SU-DHL-6 (cell line): ENCODE measurements around the gene UBR3.

Experiments used
- H2AFZ ChIP-seq: fragments of 200-600 bp; sonication (generic); 2 replicates; pipeline ENCODE4 v1.6.1; 2014; ENCODE audit warnings: low read depth, mild to moderate bottlenecking, moderate library complexity, mixed read lengths, antibody characterized with exemption, low read length; ENCODE audit not compliant: severe bottlenecking
- H3F3A ChIP-seq: fragments of 200-600 bp; shearing (Covaris generic); 2 replicates; pipeline ENCODE4 v1.6.0; 2016; ENCODE audit warnings: antibody characterized with exemption, mild to moderate bottlenecking; ENCODE audit not compliant: insufficient read depth
- H3K27ac ChIP-seq: fragments of 200-600 bp; sonication (generic); 2 replicates; pipeline ENCODE4 v1.5.1; 2016; ENCODE audit warnings: low read depth, mild to moderate bottlenecking, low read length, moderate library complexity, mixed read lengths
- H3K27me3 ChIP-seq: fragments of 200-600 bp; sonication (generic), shearing (Covaris generic); 2 replicates; pipeline ENCODE4 v1.6.0; 2014; ENCODE audit warnings: mild to moderate bottlenecking, low read length
- H3K36me3 ChIP-seq: fragments of 200-600 bp; sonication (generic); 2 replicates; pipeline ENCODE4 v1.6.1; 2014; ENCODE audit warnings: mild to moderate bottlenecking, low read length, mixed read lengths
- H3K4me2 ChIP-seq: fragments of 300-600, 200-600 bp; shearing (Covaris generic), sonication (generic); 2 replicates; pipeline ENCODE4 v1.6.0; 2014; ENCODE audit warnings: low read length, low read depth, mild to moderate bottlenecking; ENCODE audit not compliant: poor library complexity, severe bottlenecking
- H3K4me3 ChIP-seq: fragments of 200-600 bp; sonication (generic); 2 replicates; pipeline ENCODE4 v1.5.1; 2014; ENCODE audit warnings: antibody characterized with exemption, low read length, mild to moderate bottlenecking, mixed read lengths; ENCODE audit not compliant: insufficient read depth, poor library complexity, severe bottlenecking
- H3K79me2 ChIP-seq: fragments of 200-600 bp; sonication (generic); 2 replicates; pipeline ENCODE4 v1.6.1; 2014; ENCODE audit warnings: mild to moderate bottlenecking, low read length, moderate library complexity; ENCODE audit not compliant: insufficient read depth
- H3K9ac ChIP-seq: fragments of 200-600 bp; sonication (generic); 2 replicates; pipeline ENCODE4 v1.7.0; 2014; ENCODE audit warnings: mild to moderate bottlenecking, low read length
- H3K9me2 ChIP-seq: fragments of 200-600 bp; sonication (generic); replicated peaks from 2 replicates; pipeline ENCODE4 v1.6.1; 2014; ENCODE audit warnings: low read length; ENCODE audit not compliant: insufficient read depth
- H3K9me3 ChIP-seq: fragments of 200-600 bp; sonication (generic); 2 replicates; pipeline ENCODE4 v1.6.1; 2014; ENCODE audit warnings: low read length, mixed read lengths; ENCODE audit not compliant: insufficient read depth
- H4K20me1 ChIP-seq: fragments of 200-600 bp; sonication (generic); 2 replicates; pipeline ENCODE4 v1.6.1; 2014; ENCODE audit warnings: low read depth, mild to moderate bottlenecking, antibody characterized with exemption, low read length, moderate library complexity, mixed read lengths
- EZH2phosphoT487 ChIP-seq: fragments of 200-600 bp; sonication (generic), shearing (Covaris generic); conservative IDR thresholded peaks from 2 replicates; pipeline ENCODE4 v1.6.1; 2018; ENCODE audit warnings: mild to moderate bottlenecking, antibody characterized with exemption, low read length, moderate library complexity, mixed read lengths
- TF ChIP-seq, protein P1 (sequence below): fragments of 200-600 bp; sonication (generic); IDR thresholded peaks from one replicate; pipeline ENCODE4 v1.5.1; 2017; ENCODE audit warnings: antibody characterized with exemption, mild to moderate bottlenecking, low read length, moderate library complexity; ENCODE audit not compliant: insufficient read depth, poor library complexity, severe bottlenecking

Gene UBR3

DNA sequence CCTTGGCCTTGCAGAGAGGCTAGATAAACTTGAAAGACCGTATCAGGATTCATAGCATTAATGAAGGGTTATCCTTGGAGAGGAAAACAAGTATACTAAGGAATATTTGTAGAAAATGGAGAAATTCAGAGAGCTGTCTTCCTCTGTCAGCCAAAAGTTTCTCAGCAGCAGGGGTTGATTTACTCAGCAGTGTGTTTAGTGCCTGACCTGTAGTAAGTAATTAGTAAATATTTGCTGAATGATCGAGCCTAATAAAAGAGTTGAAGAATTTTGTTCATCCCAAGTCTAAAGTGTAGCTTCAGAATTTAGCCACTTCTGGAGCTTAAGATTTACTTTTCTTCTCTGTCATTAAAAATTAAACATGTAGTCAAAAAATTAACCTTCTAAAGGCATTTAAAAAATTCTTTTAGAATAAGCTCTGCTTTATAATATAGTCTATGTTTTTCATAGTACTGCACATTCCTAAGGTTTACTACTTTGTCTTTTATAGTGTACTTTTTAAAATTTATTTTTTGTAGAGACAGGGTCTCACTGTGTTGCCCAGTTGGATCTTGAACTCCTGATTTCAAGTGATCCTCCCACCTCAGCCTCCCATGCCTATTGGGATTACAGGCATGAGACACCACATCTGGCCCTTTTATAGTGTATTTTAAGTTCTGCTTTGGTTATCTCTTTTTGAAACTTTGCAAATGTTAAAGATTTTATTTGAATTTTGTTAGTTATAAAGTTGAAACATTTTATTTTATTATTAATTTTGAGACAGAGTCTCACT is 212.3 kb downstream of the UBR3 start:
- Histone ChIP-seq H3F3A (0 out of 2 replicates have a peak, but pooled peaks cover 3% of the 10 kb centered on the region), H3K4me2 (no peak overlapping the region), H3K27ac (no peak overlapping the region), H3K27me3 (no peaks in the 10 kb centered on the region), H3K9me3 (no peaks in the 10 kb centered on the region), H3K79me2 (no peaks in the 10 kb centered on the region), H3K4me3 (no peak overlapping the region), H3K36me3 (peaks cover 9% of the 10 kb centered on the region; the same call in 1 of the 2 replicates), H3K9ac (no peak overlapping the region), H4K20me1 (peaks cover 3% of the 10 kb centered on the region; the same call in 1 of the 2 replicates), H2AFZ (no peak overlapping the region), H3K9me2 (no peaks in the 10 kb centered on the region)
- TF ChIP-seq, protein P1, sequence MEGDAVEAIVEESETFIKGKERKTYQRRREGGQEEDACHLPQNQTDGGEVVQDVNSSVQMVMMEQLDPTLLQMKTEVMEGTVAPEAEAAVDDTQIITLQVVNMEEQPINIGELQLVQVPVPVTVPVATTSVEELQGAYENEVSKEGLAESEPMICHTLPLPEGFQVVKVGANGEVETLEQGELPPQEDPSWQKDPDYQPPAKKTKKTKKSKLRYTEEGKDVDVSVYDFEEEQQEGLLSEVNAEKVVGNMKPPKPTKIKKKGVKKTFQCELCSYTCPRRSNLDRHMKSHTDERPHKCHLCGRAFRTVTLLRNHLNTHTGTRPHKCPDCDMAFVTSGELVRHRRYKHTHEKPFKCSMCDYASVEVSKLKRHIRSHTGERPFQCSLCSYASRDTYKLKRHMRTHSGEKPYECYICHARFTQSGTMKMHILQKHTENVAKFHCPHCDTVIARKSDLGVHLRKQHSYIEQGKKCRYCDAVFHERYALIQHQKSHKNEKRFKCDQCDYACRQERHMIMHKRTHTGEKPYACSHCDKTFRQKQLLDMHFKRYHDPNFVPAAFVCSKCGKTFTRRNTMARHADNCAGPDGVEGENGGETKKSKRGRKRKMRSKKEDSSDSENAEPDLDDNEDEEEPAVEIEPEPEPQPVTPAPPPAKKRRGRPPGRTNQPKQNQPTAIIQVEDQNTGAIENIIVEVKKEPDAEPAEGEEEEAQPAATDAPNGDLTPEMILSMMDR, result no peak
- no peak for TF ChIP-seq EZH2phosphoT487

GRCh38 chr2:170044751-170045478 is 217.7 kb downstream of the UBR3 start:
- Histone ChIP-seq H3K4me2 (no peak overlapping the region), H3K9ac (no peak overlapping the region), H3K9me2 (no peaks in the 10 kb centered on the region), H3K4me3 (no peak overlapping the region), H3K27me3 (no peaks in the 10 kb centered on the region), H4K20me1 (no peaks in the 10 kb centered on the region), H3K27ac (no peak overlapping the region), H2AFZ (no peak overlapping the region), H3K79me2 (no peaks in the 10 kb centered on the region), H3K36me3 (peaks cover 9% of the 10 kb centered on the region; the same call in 1 of the 2 replicates), H3K9me3 (no peaks in the 10 kb centered on the region), H3F3A (0 out of 2 replicates have a peak, but pooled peaks cover 3% of the 10 kb centered on the region)
- TF ChIP-seq EZH2phosphoT487, result no peak
- TF ChIP-seq, protein P1, result no peak

DNA sequence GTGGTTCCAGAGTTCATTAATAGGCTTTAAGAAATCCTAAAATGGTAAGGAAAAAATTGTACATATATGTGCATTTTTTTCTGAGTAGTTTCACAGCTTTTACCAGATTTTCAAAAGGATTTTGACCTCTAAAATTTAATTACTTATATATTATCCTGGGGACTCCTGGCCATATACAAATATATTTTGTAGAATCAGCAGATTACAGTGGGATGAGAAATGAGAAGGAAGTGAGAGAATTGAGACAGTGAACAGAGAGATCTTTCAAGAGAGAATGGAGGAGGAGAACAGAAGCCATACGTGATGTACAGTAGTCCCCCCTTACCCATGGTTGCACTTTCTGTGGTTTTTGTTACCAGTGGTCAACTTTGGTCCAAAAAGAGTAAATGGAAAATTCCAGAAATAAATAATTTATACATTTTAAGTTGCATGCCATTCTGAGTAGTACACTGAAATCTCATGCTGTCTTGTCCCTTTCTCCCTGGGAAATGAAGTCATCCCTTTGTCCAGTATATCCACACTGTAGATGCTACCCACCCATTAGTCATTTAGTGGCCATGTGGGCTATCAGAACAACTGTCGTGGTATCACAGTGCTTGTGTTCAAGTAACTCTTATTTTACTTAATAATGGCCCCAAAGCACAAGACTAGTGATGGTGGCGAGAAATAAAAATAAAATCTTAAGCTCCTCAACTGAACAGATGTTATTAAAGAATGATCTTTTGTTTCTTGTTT is 220.2 kb downstream of the UBR3 start:
- Histone ChIP-seq H3K27me3 (no peaks in the 10 kb centered on the region), H4K20me1 (no peaks in the 10 kb centered on the region), H3K9me2 (no peaks in the 10 kb centered on the region), H3K4me3 (no peak overlapping the region), H3K27ac (no peak overlapping the region), H3F3A (0 out of 2 replicates have a peak, but pooled peaks cover 3% of the 10 kb centered on the region), H3K36me3 (no peaks in the 10 kb centered on the region), H2AFZ (no peak overlapping the region), H3K79me2 (no peaks in the 10 kb centered on the region), H3K9me3 (no peaks in the 10 kb centered on the region), H3K4me2 (no peak overlapping the region), H3K9ac (no peak overlapping the region)
- TF ChIP-seq EZH2phosphoT487, result no peak
- TF ChIP-seq, protein P1, result no peak
